ENCODE results near the gene OR2AG1.

OR2AG1 gene

GRCh38 chr11:6782720-6783119 lies at the start of gene OR2AG1:
OR2AG1 (plus strand) TSS chr11:6783020; CDS start chr11:6785038, 2,018 bp downstream.
- DNase-seq: no peak

GRCh38 chr11:6733326-6734275 lies 49.2 kb upstream of the OR2AG1 start:
- no peak for DNase-seq

GRCh38 chr11:6734616-6735015 lies 48.2 kb upstream of the OR2AG1 start:
- DNase-seq: no peak

GRCh38 chr11:6735306-6735705 lies 47.5 kb upstream of the OR2AG1 start:
- DNase-seq: no peak

- no peak for DNase-seq
These were observed 46.2 kb upstream of the OR2AG1 start for GRCh38 chr11:6736495-6737121.

DNA sequence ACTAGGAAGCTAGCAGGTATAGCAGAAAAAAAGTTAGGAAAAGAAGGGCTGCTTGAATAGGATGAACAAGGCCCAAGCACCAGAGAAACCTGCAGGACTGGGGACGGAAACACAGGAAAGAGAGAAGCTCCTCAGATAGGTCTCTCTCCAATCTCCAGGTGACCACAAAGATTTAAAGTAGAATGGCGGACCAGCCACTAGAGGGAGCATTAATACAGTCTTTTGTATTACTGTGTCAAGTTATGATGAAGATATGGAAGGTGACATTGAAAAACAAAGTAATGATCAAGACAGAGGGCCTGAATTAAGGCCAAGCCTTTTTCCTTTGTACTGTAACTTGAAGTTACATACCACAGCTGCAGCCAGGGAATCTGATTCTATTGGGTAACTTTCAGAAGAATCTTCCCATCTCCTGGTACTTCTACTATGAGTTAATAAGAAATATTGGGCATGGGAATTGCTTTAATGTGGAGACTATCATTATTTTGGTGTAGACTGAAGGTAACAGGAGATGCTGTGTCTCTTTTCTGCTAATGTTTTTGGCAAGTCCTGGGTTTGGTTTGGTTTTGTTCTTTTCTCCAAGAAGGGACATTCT lies 44.9 kb upstream of the OR2AG1 start:
- DNase-seq: peak; percentile 24

GRCh38 chr11:6738590-6738989 lies 44.2 kb upstream of the OR2AG1 start:
- no peak for DNase-seq

DNA sequence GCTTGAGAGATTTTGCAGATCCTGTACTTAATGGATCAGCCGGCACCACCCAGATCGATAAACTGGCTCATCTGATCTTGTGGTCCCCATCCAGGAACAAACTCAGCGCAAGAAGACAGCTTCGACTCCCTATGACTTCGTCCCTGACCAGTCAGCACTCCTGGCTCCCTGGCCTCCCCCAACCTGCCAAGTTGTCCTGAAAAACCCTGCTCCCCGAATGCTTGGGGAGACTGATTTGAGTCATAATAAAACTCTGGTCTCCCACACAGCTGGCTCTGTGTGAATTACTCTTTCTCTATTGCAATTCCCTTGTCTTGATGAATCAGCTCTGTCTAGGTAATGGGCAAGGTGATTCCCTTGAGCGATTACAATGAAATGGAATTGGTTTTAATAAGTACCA lies 40.6 kb upstream of the OR2AG1 start:
- DNase-seq: no peak

- no peak for DNase-seq
These were observed 37.8 kb upstream of the OR2AG1 start for GRCh38 chr11:6745018-6745417.

GRCh38 chr11:6745465-6746015 lies 37.3 kb upstream of the OR2AG1 start:
- DNase-seq: no peak

DNA sequence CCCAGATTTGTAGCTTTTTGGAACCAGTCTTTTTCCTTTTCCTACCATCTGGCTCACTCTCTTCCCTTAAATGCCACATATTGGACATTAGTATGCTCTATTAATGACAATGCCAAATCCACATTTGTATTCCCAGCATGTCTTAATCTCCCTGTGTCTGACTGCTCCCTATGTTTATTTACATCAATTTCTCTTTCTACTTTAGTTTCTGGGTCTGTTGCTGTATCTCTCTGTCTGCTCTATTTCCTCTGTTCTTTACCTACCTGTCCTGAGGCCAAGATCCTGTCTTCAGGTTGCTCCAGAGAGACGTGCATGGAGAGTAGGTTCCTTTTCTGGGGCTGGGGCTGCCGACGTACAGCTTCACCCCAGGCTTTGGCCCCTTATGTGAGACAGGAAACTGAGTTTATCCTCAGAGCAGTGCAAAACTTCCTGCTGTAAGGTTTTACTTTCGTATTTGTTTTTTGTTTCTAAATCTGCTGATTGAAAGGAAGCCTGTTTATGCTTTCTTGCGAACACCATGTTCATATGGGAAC lies 36.7 kb upstream of the OR2AG1 start:
- peak; percentile 24 for DNase-seq

DNA sequence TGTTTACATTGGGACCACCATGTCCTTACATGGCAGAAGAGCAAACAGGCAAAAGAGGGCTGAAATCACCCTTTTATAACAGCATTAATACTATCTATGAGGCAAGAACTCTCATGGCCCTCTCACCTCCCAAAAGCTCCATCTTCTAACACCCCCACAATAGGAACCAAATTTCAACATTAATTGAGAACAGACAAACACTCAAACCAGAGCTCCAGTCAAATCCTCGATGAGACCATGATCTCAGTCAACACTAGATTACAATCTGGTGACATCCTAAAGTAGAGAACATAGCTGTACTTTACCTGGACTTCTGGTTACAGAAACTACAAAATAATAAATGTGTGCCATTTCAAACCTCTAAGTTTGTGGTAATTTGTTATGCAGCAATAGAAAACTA lies 36.2 kb upstream of the OR2AG1 start:
- DNase-seq: no peak

DNA sequence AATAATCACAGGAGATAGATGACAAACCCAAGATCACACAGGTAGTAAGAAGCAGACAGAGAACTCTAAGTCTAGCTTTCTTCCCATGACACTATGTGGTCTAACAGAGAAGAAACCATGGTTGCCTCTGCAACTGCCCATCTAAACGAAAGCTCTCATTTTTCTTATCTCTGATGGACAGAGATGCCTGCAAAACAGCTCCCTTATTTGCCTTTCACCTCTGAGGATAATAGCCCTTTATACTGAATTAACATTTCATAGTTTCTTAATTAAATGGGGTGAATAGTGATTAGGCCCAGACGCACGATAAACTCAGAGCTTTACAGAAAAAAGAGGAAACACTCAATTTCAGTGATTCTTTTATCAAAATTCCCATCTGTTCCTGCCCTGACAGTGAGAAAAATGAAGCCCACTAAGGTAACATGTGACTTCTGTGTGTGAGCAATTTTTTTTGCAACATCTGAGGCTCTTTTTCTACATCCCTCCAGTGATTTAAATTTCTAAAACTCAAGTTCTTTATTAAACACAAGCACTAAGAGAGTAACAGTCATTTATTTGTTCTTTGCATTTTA lies 35.6 kb upstream of the OR2AG1 start:
- no peak for DNase-seq

DNA sequence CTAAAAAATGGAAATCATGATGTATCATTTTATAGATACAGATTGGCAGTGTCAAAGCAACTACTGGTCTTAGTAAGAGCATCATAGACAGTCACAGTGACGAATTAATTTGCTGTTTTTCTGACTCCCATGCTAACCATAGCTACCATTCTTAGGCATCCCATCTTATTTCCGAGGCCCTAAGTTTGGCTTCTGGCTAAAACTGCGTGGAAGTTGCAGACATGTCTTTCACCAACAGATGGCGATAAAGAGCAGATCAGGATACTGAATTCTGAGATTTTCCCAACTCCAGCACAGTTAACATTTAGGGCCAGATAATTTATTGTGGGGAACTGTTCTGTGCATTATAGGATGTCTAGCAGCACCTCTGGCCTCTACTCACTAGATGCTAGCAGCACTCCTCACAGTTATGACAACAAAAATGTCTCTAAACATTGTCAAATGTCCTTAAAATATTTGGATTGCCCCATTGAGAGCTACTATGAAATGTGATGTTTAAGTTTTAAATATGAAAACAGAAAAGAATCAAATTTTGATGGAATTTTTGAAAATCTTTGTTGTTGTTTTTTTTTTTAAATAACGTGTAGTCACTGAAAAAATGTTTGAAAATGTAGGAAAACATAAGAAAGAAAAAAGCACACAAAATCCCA lies 27.4 kb upstream of the OR2AG1 start:
- no peak for DNase-seq

- no peak for DNase-seq
These were observed 26.9 kb upstream of the OR2AG1 start for GRCh38 chr11:6755953-6756347.

- DNase-seq: peak; percentile 34
These were observed 25.4 kb upstream of the OR2AG1 start for GRCh38 chr11:6757373-6757967.

- DNase-seq: no peak
These were observed 10.6 kb upstream of the OR2AG1 start, which contains the start of gene OR2AG2 for GRCh38 chr11:6771926-6772893. OR2AG2 (minus strand) TSS chr11:6771976; CDS start chr11:6768957, 3,019 bp downstream.

DNA sequence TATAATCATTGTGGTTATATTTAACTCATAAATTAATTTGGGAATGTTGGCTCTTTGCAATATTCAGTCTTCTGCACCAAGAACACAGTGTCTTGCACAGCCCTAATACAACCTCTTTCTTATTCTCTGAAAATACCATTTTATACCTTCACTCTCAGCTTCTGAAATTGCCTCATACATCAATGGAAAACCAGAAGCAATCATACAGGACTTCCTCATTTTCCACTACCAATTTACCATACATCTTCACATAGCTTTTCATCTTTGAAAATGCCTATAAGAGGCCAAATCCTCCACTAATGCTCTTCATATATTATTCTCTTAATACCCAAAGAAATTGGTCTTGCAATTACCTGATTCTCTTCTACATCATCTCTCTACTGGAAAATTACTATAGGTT lies 4.3 kb upstream of the OR2AG1 start:
- no peak for DNase-seq

DNA sequence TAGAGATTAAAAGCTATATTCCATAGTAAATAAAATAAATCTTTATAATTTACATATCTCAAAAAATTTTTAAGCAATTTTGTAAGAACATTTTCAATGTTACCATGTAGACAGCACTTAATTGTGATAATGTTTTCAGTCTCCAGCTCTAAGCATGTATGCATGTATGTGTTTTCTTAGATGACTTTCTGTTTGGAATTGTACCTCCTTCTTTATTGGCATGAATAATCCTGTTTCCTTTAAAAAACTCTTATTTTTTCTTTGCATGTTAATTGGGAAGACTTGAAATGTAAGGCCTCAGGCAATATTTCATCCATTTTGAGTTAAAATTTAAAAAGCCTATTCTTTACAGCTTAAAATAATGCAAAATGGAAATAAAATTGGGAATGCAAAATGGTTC lies 2.0 kb upstream of the OR2AG1 start:
- DNase-seq: no peak

DNA sequence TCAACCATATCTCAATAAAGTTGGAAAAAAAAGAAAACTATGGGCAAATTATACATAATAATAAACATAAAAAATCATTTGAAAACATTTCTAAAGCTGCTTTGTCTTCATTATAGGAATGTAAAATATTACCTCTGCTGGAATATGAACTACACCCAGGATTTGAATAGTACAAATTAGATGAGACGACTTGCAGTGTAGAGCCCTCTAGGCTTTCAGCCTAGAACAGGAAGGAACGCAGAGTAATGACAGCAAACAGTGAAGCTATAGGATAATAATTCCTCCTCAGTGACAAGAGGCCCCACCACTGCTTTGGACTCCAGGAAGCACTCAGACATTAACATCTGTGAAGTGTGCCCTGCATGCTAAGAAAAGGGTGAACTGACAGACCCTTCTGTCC lies 7.7 kb downstream of the OR2AG1 start:
- DNase-seq: no peak

GRCh38 chr11:6794639-6795038 lies 11.8 kb downstream of the OR2AG1 start:
- no peak for DNase-seq
